PC-3 (cell line): ENCODE results near the gene CTXN1. TPM values are rescaled to one million over a fixed set of nuclear protein-coding genes. Genes with fewer than 3 reads are reported as not detected.

Experiments used
- ATAC-seq: fragments of 200-7000 bp; cut with Tn5 transposase; 2 replicates; pipeline ENCODE4 v1.9.1; 2020; ENCODE audit warnings: mild to moderate bottlenecking, moderate library complexity
- BruUV-seq: library from RNA; stranded (reverse); fragments of 400-500 nt; replicated peaks from 2 replicates; lab custom pipeline; 2021; lab: Mats Ljungman, UMichigan
- CTCF ChIA-PET: fragments of 300-600 bp; sonication (Branson Sonifier 250); formaldehyde crosslinking; loops from one replicate; lab custom pipeline; 2022; ENCODE audit warnings: antibody characterized with exemption; lab: Charles Lee
- POLR2A ChIA-PET: fragments of 300-600 bp; sonication (Branson Sonifier 250); formaldehyde crosslinking; loops from one replicate; lab custom pipeline; 2022; ENCODE audit warnings: antibody characterized with exemption; ENCODE audit not compliant: unreplicated experiment; lab: Charles Lee
- DNase-seq: peaks from one replicate; pipeline ENCODE4 v3.0.0-alpha.2; 2015
- H2AFZ ChIP-seq: fragments of 300-600 bp; sonication (generic); 2 replicates; pipeline ENCODE4 v1.6.0; 2016; ENCODE audit warnings: antibody characterized with exemption, low read length
- H3F3A ChIP-seq: fragments of 300-600 bp; sonication (generic); one replicate; pipeline ENCODE4 v1.6.0; 2017; ENCODE audit warnings: antibody characterized with exemption, low read length, control low read depth, mild to moderate bottlenecking; ENCODE audit not compliant: unreplicated experiment
- H3K27ac ChIP-seq: fragments of 300-600 bp; sonication (generic); 2 replicates; pipeline ENCODE4 v1.5.1; 2016; ENCODE audit warnings: mild to moderate bottlenecking, low read length
- H3K27me3 ChIP-seq: fragments of 300-600 bp; sonication (generic); 2 replicates; pipeline ENCODE4 v1.6.1; 2016; ENCODE audit warnings: low read length, mixed read lengths
- H3K36me3 ChIP-seq: fragments of 300-600 bp; sonication (generic); 2 replicates; pipeline ENCODE4 v1.6.1; 2016; ENCODE audit warnings: low read depth, mixed run types, low read length, mixed read lengths
- H3K4me1 ChIP-seq: fragments of 300-600 bp; sonication (generic); 2 replicates; pipeline ENCODE4 v1.5.1; 2016; ENCODE audit warnings: low read length; ENCODE audit not compliant: insufficient read depth
- H3K4me2 ChIP-seq: fragments of 300-600 bp; sonication (generic); 2 replicates; pipeline ENCODE4 v1.6.0; 2016; ENCODE audit warnings: low read length
- H3K4me3 ChIP-seq: fragments of 300-600 bp; sonication (generic); 2 replicates; pipeline ENCODE4 v1.5.1; 2016; ENCODE audit warnings: mild to moderate bottlenecking, low read length, mixed read lengths
- H3K79me2 ChIP-seq: fragments of 300-600 bp; sonication (generic); 2 replicates; pipeline ENCODE4 v1.6.1; 2017; ENCODE audit warnings: low read length, mixed read lengths
- H3K9ac ChIP-seq: fragments of 300-600 bp; sonication (generic); 2 replicates; pipeline ENCODE4 v1.6.0; 2016; ENCODE audit warnings: mild to moderate bottlenecking, low read length
- H3K9me2 ChIP-seq: fragments of 300-600 bp; sonication (generic); replicated peaks from 2 replicates; pipeline ENCODE4 v1.6.1; 2016; ENCODE audit warnings: mixed run types, low read length, mixed read lengths
- H3K9me3 ChIP-seq: fragments of 300-600 bp; sonication (generic); 2 replicates; pipeline ENCODE4 v1.6.1; 2016; ENCODE audit warnings: low read length, mixed read lengths
- H4K20me1 ChIP-seq: fragments of 300-600 bp; sonication (generic); 2 replicates; pipeline ENCODE4 v1.6.1; 2016; ENCODE audit warnings: low read length, mixed read lengths
- EZH2 ChIP-seq: fragments of 300-600 bp; sonication (generic); IDR thresholded peaks from one replicate; pipeline ENCODE4 v1.6.1; 2017; ENCODE audit warnings: antibody characterized with exemption, mild to moderate bottlenecking, low read length; ENCODE audit not compliant: unreplicated experiment
- EZH2phosphoT487 ChIP-seq: fragments of 300-600 bp; sonication (generic); IDR thresholded peaks from 2 replicates; pipeline ENCODE4 v1.6.1; 2018; ENCODE audit warnings: mild to moderate bottlenecking, antibody characterized with exemption, low read length, borderline replicate concordance
- intact Hi-C: fragments of 100-400 bp; cut with micrococcal nuclease; formaldehyde crosslinking; loops from 2 replicates; pipeline ENCODE4 v1.9.0; 2023
- total RNA-seq: library from RNA; depleted of rRNA; stranded (reverse); fragments of >200 nt; gene quantifications from 2 replicates; pipeline ENCODE4 v1.2.3, GENCODE V29; 2014
- TF ChIP-seq, protein P1 (sequence below): fragments of 300-600 bp; sonication (generic); conservative IDR thresholded peaks from 2 replicates; pipeline ENCODE4 v1.5.1; 2017; ENCODE audit warnings: antibody characterized with exemption, low read depth, mild to moderate bottlenecking, low read length

Gene CTXN1
- total RNA-seq, 1 experiment from 2014 or later, result 11.4 TPM

DNA sequence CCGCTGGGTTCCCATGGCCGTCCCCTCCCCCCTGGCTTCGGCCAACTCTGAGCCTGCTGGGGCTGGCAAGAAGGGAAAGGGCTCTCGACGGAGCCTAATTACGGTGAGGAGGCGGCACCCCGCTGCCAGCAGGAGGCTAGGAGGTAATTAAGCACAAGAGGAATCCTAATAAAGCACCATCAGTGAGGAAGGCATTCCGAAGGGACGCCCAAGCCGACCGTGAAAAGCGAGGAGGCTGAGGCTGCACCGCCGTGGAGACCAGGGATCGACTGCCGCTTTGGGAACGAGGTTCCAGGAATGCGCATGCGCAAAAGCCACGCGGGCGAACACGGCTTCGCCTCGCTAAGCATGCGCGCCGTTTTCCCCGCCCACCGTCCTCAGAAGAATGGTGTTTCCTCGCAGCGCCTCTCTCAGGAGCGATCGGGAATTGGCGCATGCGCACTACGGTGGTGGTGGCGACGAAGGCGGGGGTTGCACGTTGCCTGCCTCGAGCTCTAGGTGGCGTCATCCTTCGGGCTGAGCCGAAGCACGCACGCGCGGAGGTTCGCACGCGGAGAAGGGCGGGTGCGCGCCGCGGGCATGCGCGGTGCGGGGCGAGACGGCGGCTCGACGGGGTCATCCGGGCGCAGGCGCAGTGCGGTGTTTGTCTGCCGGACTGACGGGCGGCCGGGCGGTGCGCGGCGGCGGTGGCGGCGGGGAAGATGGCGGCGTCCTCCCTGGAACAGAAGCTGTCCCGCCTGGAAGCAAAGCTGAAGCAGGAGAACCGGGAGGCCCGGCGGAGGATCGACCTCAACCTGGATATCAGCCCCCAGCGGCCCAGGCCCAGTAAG is 22.5 kb downstream of the CTXN1 start, which contains the start of gene MAP2K7:
Gene MAP2K7, plus strand, starts transcription at position 634 of the 830 bp plus-strand sequence. Its CDS starts 68 bp downstream, at position 702.
- no TSS peak for BruUV-seq
- Histone ChIP-seq H3F3A (peaks cover 11% of the 10 kb centered on the region), H3K27me3 (no peaks in the 10 kb centered on the region), H3K9me2 (no peaks in the 10 kb centered on the region), H3K4me2 (peak within 1 kb of the TSS; percentile 98), H3K36me3 (peaks cover 8% of the 10 kb centered on the region), H4K20me1 (0 out of 2 replicates have a peak, but pooled peaks cover 3% of the 10 kb centered on the region), H2AFZ (peak within 1 kb of the TSS; percentile 77), H3K9ac (peak within 1 kb of the TSS; percentile 89), H3K27ac (peak within 1 kb of the TSS; percentile 65), H3K79me2 (peaks cover 52% of the 10 kb centered on the region), H3K4me3 (peak within 1 kb of the TSS; percentile 77), H3K9me3 (no peaks in the 10 kb centered on the region), H3K4me1 (peaks cover 20% of the 10 kb centered on the region)
- ATAC-seq, result peak; percentile 83
- TF ChIP-seq EZH2 (no peak), EZH2phosphoT487 (no peak)
- TF ChIP-seq, protein P1, sequence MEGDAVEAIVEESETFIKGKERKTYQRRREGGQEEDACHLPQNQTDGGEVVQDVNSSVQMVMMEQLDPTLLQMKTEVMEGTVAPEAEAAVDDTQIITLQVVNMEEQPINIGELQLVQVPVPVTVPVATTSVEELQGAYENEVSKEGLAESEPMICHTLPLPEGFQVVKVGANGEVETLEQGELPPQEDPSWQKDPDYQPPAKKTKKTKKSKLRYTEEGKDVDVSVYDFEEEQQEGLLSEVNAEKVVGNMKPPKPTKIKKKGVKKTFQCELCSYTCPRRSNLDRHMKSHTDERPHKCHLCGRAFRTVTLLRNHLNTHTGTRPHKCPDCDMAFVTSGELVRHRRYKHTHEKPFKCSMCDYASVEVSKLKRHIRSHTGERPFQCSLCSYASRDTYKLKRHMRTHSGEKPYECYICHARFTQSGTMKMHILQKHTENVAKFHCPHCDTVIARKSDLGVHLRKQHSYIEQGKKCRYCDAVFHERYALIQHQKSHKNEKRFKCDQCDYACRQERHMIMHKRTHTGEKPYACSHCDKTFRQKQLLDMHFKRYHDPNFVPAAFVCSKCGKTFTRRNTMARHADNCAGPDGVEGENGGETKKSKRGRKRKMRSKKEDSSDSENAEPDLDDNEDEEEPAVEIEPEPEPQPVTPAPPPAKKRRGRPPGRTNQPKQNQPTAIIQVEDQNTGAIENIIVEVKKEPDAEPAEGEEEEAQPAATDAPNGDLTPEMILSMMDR, result peak; percentile 82
- CTCF ChIA-PET, result interaction anchor here (0.5 to 2.0 kb wide), 6 partner anchors 12 to 335 kb away, joined by 3 to 23 read pairs (median 6); partner anchors contain the start of gene SNAPC2
- peak; percentile 100 for DNase-seq
- POLR2A ChIA-PET, result interaction anchor here (0.6 to 1.0 kb wide), 5 partner anchors 8 to 34 kb away, joined by 3 to 5 read pairs (median 3); no protein-coding TSS in a partner anchor
- intact Hi-C loops, result loop anchor here (1.0 to 5.0 kb wide), 5 partner anchors 15 to 624 kb away; partner anchors contain the start of genes LRRC8E and SNAPC2

DNA sequence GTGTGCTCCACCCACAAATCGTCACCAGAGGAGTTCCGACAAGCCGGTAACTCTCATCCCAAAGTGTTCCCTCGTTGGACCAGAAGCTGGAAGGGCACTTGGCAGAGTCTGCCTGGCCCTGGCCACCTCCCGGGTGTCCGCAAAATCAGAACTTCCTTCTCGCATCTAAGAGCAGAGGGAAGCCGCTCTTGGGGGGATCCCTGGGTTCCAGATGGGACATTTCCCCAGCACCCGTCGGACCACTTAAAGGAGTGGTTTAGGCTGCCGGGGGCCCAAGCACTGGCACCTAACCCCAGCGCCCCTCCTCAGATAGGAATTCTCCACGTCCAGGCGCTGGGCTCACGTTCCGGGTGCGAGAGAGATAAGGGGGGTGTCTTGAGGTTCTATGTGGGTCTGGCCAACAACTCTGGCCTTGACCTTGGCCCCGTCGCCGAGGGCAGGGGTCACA is 23.1 kb downstream of the CTXN1 start:
- Histone ChIP-seq H2AFZ (peak overlapping the region; percentile 77), H3K9ac (peak overlapping the region; percentile 89), H3F3A (peaks cover 11% of the 10 kb centered on the region), H3K9me2 (no peaks in the 10 kb centered on the region), H3K4me2 (peak overlapping the region; percentile 98), H3K9me3 (no peaks in the 10 kb centered on the region), H3K4me3 (peak overlapping the region; percentile 75), H4K20me1 (0 out of 2 replicates have a peak, but pooled peaks cover 3% of the 10 kb centered on the region), H3K27ac (peak overlapping the region; percentile 65), H3K79me2 (peaks cover 46% of the 10 kb centered on the region), H3K36me3 (peaks cover 12% of the 10 kb centered on the region), H3K4me1 (peaks cover 20% of the 10 kb centered on the region), H3K27me3 (no peaks in the 10 kb centered on the region)
- POLR2A ChIA-PET, result interaction anchor here (0.6 to 1.0 kb wide), 3 partner anchors 9 to 33 kb away, joined by 3 to 4 read pairs (median 3); no protein-coding TSS in a partner anchor
- ATAC-seq (peak; percentile 4), DNase-seq (peak; percentile 35)
- BruUV-seq, result TSS peak; percentile 88
- intact Hi-C loops, result loop anchor here (1.0 to 5.0 kb wide), 5 partner anchors 14 to 624 kb away; partner anchors contain the start of genes LRRC8E and SNAPC2
- no peak for TF ChIP-seq EZH2
- TF ChIP-seq, protein P1, result no peak
- TF ChIP-seq EZH2phosphoT487, result no peak
- CTCF ChIA-PET, result interaction anchor here (0.5 to 2.0 kb wide), 5 partner anchors 15 to 103 kb away, joined by 5 to 23 read pairs (median 7); partner anchors contain the start of gene SNAPC2
